Fibroblast of lung (primary cell): ENCODE measurements around the gene OR5D16. TPM values are rescaled to one million over a fixed set of nuclear protein-coding genes. Genes with fewer than 3 reads are reported as not detected.

Source experiments
- DNase-seq, 2 donors: peaks; one replicate each; pipeline versions ENCODE4 v3.0.0 to v3.0.0-alpha.2; 2010; ENCODE audit warnings: low read depth in 2 of 2
- H2AFZ ChIP-seq: 2 replicates; pipeline ENCODE4 v1.5.1; 2012; ENCODE audit warnings: low read length, control low read depth, inconsistent platforms
- H3K27ac ChIP-seq: 2 replicates; pipeline ENCODE4 v1.5.1; 2011; ENCODE audit warnings: low read length, control low read depth; ENCODE audit not compliant: insufficient read depth
- H3K27me3 ChIP-seq: 2 replicates; pipeline ENCODE4 v1.5.1; 2011; ENCODE audit warnings: mild to moderate bottlenecking, low read length; ENCODE audit not compliant: control insufficient read depth, insufficient read depth
- H3K36me3 ChIP-seq: 2 replicates; pipeline ENCODE4 v1.5.1; 2011; ENCODE audit warnings: low read length; ENCODE audit not compliant: control insufficient read depth, insufficient read depth
- H3K4me1 ChIP-seq: 2 replicates; pipeline ENCODE4 v1.5.1; 2011; ENCODE audit warnings: low read length; ENCODE audit not compliant: control insufficient read depth, insufficient read depth; ENCODE audit errors: extremely low read depth
- H3K4me2 ChIP-seq: 2 replicates; pipeline ENCODE4 v1.5.1; 2011; ENCODE audit warnings: low read length, control low read depth; ENCODE audit not compliant: insufficient read depth; ENCODE audit errors: extremely low read depth
- H3K4me3 ChIP-seq, 4 experiments: fragments of 200-600 bp in 1 of 4; sonication (generic) in 1 of 4; replicated peaks in 1 of 4; 2 replicates each; pipeline ENCODE4 v1.5.1; 2011 to 2016; ENCODE audit warnings: low read length in 4 of 4, low read depth in 3 of 4, mild to moderate bottlenecking in 3 of 4, control low read depth in 2 of 4, inconsistent platforms in 1 of 4, mixed read lengths in 1 of 4; ENCODE audit not compliant: insufficient read depth in 1 of 4; ENCODE audit errors: control extremely low read depth in 1 of 4
- H3K79me2 ChIP-seq: 2 replicates; pipeline ENCODE4 v1.5.1; 2012; ENCODE audit warnings: mild to moderate bottlenecking, low read length, inconsistent platforms; ENCODE audit not compliant: control insufficient read depth, insufficient read depth
- H3K9ac ChIP-seq: 2 replicates; pipeline ENCODE4 v1.5.1; 2011; ENCODE audit warnings: mild to moderate bottlenecking, low read length, control low read depth; ENCODE audit not compliant: insufficient read depth
- H3K9me3 ChIP-seq: 2 replicates; pipeline ENCODE4 v1.5.1; 2012; ENCODE audit warnings: low read depth, low read length; ENCODE audit not compliant: control insufficient read depth, insufficient read depth
- H4K20me1 ChIP-seq: 2 replicates; pipeline ENCODE4 v1.5.1; 2011; ENCODE audit warnings: low read length; ENCODE audit not compliant: control insufficient read depth, insufficient read depth; ENCODE audit errors: extremely low read depth
- EZH2 ChIP-seq: IDR thresholded peaks from 2 replicates; pipeline ENCODE4 v1.5.1; 2012; ENCODE audit warnings: low read length, control low read depth, mild to moderate bottlenecking; ENCODE audit errors: missing control alignments
- polyA minus RNA-seq: library from RNA; depleted of rRNA, polyadenylated mRNA; stranded (reverse); fragments of >200 nt; gene quantifications from 2 replicates; pipeline ENCODE4 v1.2.3, GENCODE V29; 2011; ENCODE audit warnings: low replicate concordance
- polyA plus RNA-seq, 2 donors: library from polyadenylated mRNA; depleted of rRNA in 1 of 2; stranded (reverse) in 1 of 2; unstranded in 1 of 2; fragments of >200 nt; gene quantifications; 2 replicates each; pipeline ENCODE4 v1.2.1, GENCODE V29; 2011 to 2012; ENCODE audit warnings: missing spikeins in 1 of 2
- total RNA-seq: library from RNA; depleted of rRNA; stranded (reverse); fragments of >200 nt; gene quantifications from 2 replicates; pipeline ENCODE4 v1.2.1, GENCODE V29; 2014
- TF ChIP-seq, protein P1 (sequence below), 2 donors: IDR thresholded peaks in 1 of 2; conservative IDR thresholded peaks in 1 of 2; 1 replicate in 1 of 2; 2 replicates in 1 of 2; pipeline ENCODE4 v1.5.1; 2011 to 2012; ENCODE audit warnings: low read length in 2 of 2, control low read depth in 1 of 2, inconsistent platforms in 1 of 2, low read depth in 1 of 2, mild to moderate bottlenecking in 1 of 2

Gene OR5D16
- total RNA-seq: not detected in 2 replicates
- polyA plus RNA-seq: not detected in 2 replicates
- polyA plus RNA-seq (2012): not detected in 2 replicates
- polyA minus RNA-seq: not detected in 2 replicates

- H3K9me3 ChIP-seq: no peaks in the 10 kb centered on the region
- H3K9ac ChIP-seq: no peak within 1 kb of the TSS
- no peaks in the 10 kb centered on the region for H3K27me3 ChIP-seq
- H4K20me1 ChIP-seq: no peaks in the 10 kb centered on the region
- DNase-seq: no peak
- H3K4me1 ChIP-seq: no peaks in the 10 kb centered on the region
- no peaks in the 10 kb centered on the region for H3K36me3 ChIP-seq
- TF ChIP-seq EZH2: no peak
- TF ChIP-seq, protein P1, sequence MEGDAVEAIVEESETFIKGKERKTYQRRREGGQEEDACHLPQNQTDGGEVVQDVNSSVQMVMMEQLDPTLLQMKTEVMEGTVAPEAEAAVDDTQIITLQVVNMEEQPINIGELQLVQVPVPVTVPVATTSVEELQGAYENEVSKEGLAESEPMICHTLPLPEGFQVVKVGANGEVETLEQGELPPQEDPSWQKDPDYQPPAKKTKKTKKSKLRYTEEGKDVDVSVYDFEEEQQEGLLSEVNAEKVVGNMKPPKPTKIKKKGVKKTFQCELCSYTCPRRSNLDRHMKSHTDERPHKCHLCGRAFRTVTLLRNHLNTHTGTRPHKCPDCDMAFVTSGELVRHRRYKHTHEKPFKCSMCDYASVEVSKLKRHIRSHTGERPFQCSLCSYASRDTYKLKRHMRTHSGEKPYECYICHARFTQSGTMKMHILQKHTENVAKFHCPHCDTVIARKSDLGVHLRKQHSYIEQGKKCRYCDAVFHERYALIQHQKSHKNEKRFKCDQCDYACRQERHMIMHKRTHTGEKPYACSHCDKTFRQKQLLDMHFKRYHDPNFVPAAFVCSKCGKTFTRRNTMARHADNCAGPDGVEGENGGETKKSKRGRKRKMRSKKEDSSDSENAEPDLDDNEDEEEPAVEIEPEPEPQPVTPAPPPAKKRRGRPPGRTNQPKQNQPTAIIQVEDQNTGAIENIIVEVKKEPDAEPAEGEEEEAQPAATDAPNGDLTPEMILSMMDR (conservative IDR thresholded peaks at IDR 0.05 in 1 of 2, IDR thresholded peaks at IDR 0.05 in 1 of 2; ENCODE audit: low read depth in 1 of 2, low read length in 2 of 2): no peak
- H3K4me2 ChIP-seq: no peak within 1 kb of the TSS
- no peak within 1 kb of the TSS for H3K4me3 ChIP-seq
- H3K27ac ChIP-seq: no peak within 1 kb of the TSS
- no peak within 1 kb of the TSS for H2AFZ ChIP-seq
- H3K79me2 ChIP-seq: no peaks in the 10 kb centered on the region
These were observed at the start of gene OR5D16 for GRCh38 chr11:55838452-55838851. Gene OR5D16 (plus strand): TSS chr11:55838752. CDS start chr11:55838752, 0 bp downstream.

- Histone ChIP-seq H3K36me3 (no peaks in the 10 kb centered on the region), H3K4me2 (no peak overlapping the region), H3K4me3 (no peak overlapping the region), H3K27ac (no peak overlapping the region), H4K20me1 (no peaks in the 10 kb centered on the region), H3K9me3 (no peaks in the 10 kb centered on the region), H3K27me3 (no peaks in the 10 kb centered on the region), H3K4me1 (no peaks in the 10 kb centered on the region), H3K79me2 (no peaks in the 10 kb centered on the region), H3K9ac (no peak overlapping the region), H2AFZ (no peak overlapping the region)
- DNase-seq: no peak
- TF ChIP-seq EZH2: no peak
- TF ChIP-seq, protein P1 (conservative IDR thresholded peaks at IDR 0.05 in 1 of 2, IDR thresholded peaks at IDR 0.05 in 1 of 2; ENCODE audit: low read depth in 1 of 2, low read length in 2 of 2): no peak
These were observed 46.9 kb upstream of the OR5D16 start for GRCh38 chr11:55791606-55792005.

GRCh38 chr11:55793321-55793720, 45.2 kb upstream of the OR5D16 start:
- H3K9me3 ChIP-seq: no peaks in the 10 kb centered on the region
- H2AFZ ChIP-seq: no peak overlapping the region
- H3K4me1 ChIP-seq: no peaks in the 10 kb centered on the region
- H3K4me3 ChIP-seq: no peak overlapping the region
- H3K9ac ChIP-seq: no peak overlapping the region
- H3K27me3 ChIP-seq: no peaks in the 10 kb centered on the region
- no peak overlapping the region for H3K27ac ChIP-seq
- no peak for TF ChIP-seq EZH2
- TF ChIP-seq, protein P1 (conservative IDR thresholded peaks at IDR 0.05 in 1 of 2, IDR thresholded peaks at IDR 0.05 in 1 of 2; ENCODE audit: low read depth in 1 of 2, low read length in 2 of 2): no peak
- H3K4me2 ChIP-seq: no peak overlapping the region
- no peaks in the 10 kb centered on the region for H3K79me2 ChIP-seq
- no peaks in the 10 kb centered on the region for H3K36me3 ChIP-seq
- DNase-seq: no peak
- H4K20me1 ChIP-seq: no peaks in the 10 kb centered on the region
